Neural cell (in vitro differentiated cells): ENCODE data around the gene TMED8. TPM values are rescaled to one million over a fixed set of nuclear protein-coding genes. Genes with fewer than 3 reads are reported as not detected.

Source experiments
- H2AFZ ChIP-seq: fragments of 200-600, 300-800 bp; sonication (generic), shearing (Covaris generic); 2 replicates; pipeline ENCODE4 v1.6.0; 2014; ENCODE audit warnings: low read depth, mild to moderate bottlenecking, antibody characterized with exemption, low read length, moderate library complexity
- H3F3A ChIP-seq: fragments of 200-600 bp; shearing (Covaris generic); 2 replicates; pipeline ENCODE4 v1.6.1; 2016; ENCODE audit warnings: mild to moderate bottlenecking, moderate library complexity, mixed read lengths, antibody characterized with exemption, low read length; ENCODE audit not compliant: insufficient read depth, poor library complexity, severe bottlenecking
- H3K27ac ChIP-seq: fragments of 200-600, 300-800 bp; sonication (generic), shearing (Covaris generic); 2 replicates; pipeline ENCODE4 v1.5.1; 2014; ENCODE audit warnings: mild to moderate bottlenecking, low read length, moderate library complexity
- H3K27me3 ChIP-seq: fragments of 300-800, 200-600 bp; sonication (generic), shearing (Covaris generic); 2 replicates; pipeline ENCODE4 v1.6.0; 2014; ENCODE audit warnings: mild to moderate bottlenecking, low read depth, low read length, moderate library complexity; ENCODE audit not compliant: insufficient read depth
- H3K36me3 ChIP-seq: fragments of 300-800, 200-600 bp; sonication (generic), shearing (Covaris generic); 2 replicates; pipeline ENCODE4 v1.5.1; 2014; ENCODE audit warnings: mild to moderate bottlenecking, antibody characterized with exemption, low read length, moderate library complexity; ENCODE audit not compliant: insufficient read depth
- H3K4me2 ChIP-seq: fragments of 300-800, 200-600 bp; sonication (generic), shearing (Covaris generic); 2 replicates; pipeline ENCODE4 v1.6.0; 2014; ENCODE audit warnings: mild to moderate bottlenecking, low read length
- H3K4me3 ChIP-seq: fragments of 300-800, 200-600 bp; sonication (generic), shearing (Covaris generic); 2 replicates; pipeline ENCODE4 v1.5.1; 2014; ENCODE audit warnings: mild to moderate bottlenecking, low read length, moderate library complexity
- H3K79me2 ChIP-seq: fragments of 200-600 bp; shearing (Covaris generic); replicated peaks from 2 replicates; pipeline ENCODE4 v1.6.0; 2014; ENCODE audit warnings: mild to moderate bottlenecking, low read length, moderate library complexity; ENCODE audit not compliant: insufficient read depth
- H3K9ac ChIP-seq: fragments of 300-800, 200-600 bp; sonication (generic), shearing (Covaris generic); 2 replicates; pipeline ENCODE4 v1.6.1; 2016; ENCODE audit warnings: mild to moderate bottlenecking, low read length, mixed read lengths
- H3K9me2 ChIP-seq: fragments of 200-600 bp; shearing (Covaris generic); 2 replicates; pipeline ENCODE4 v1.6.1; 2016; ENCODE audit warnings: mild to moderate bottlenecking, low read length, mixed read lengths; ENCODE audit not compliant: insufficient read depth
- H3K9me3 ChIP-seq: fragments of 200-600, 300-800 bp; sonication (generic), shearing (Covaris generic); 2 replicates; pipeline ENCODE4 v1.6.1; 2016; ENCODE audit warnings: mild to moderate bottlenecking, mixed run types, low read length, moderate library complexity, mixed read lengths
- H4K20me1 ChIP-seq: fragments of 200-600 bp; shearing (Covaris generic); 2 replicates; pipeline ENCODE4 v1.6.1; 2016; ENCODE audit warnings: mild to moderate bottlenecking, mixed run types; ENCODE audit not compliant: insufficient read depth
- CTCF ChIP-seq: fragments of 450-650 bp; IDR thresholded peaks from 2 replicates; pipeline ENCODE4 v1.5.1; 2014; ENCODE audit warnings: antibody characterized with exemption, mild to moderate bottlenecking, moderate library complexity; ENCODE audit not compliant: poor library complexity, severe bottlenecking
- EP300 ChIP-seq: fragments of 450-650 bp; conservative IDR thresholded peaks from 2 replicates; pipeline ENCODE4 v1.6.1; 2014; ENCODE audit warnings: antibody characterized with exemption, mild to moderate bottlenecking, moderate library complexity; ENCODE audit not compliant: poor library complexity, severe bottlenecking
- EZH2 ChIP-seq: fragments of 200-600, 300-800 bp; shearing (Covaris generic), sonication (generic); IDR thresholded peaks from 2 replicates; pipeline ENCODE4 v1.6.1; 2014; ENCODE audit warnings: antibody characterized with exemption, low read length, borderline replicate concordance, mild to moderate bottlenecking; ENCODE audit not compliant: insufficient read depth, poor library complexity, severe bottlenecking
- MXI1 ChIP-seq: fragments of 450-650 bp; conservative IDR thresholded peaks from 2 replicates; pipeline ENCODE4 v1.6.1; 2014; ENCODE audit warnings: antibody characterized with exemption, mild to moderate bottlenecking; ENCODE audit not compliant: poor library complexity, severe bottlenecking
- POLR2AphosphoS5 ChIP-seq: IDR thresholded peaks from 2 replicates; pipeline ENCODE4 v1.6.1; 2012
- RAD21 ChIP-seq: fragments of 450-650 bp; conservative IDR thresholded peaks from 2 replicates; pipeline ENCODE4 v1.6.1; 2014; ENCODE audit warnings: antibody characterized with exemption, mild to moderate bottlenecking, moderate library complexity
- SMC3 ChIP-seq: fragments of 450-650 bp; conservative IDR thresholded peaks from 2 replicates; pipeline ENCODE4 v1.6.1; 2014; ENCODE audit warnings: antibody characterized with exemption, mild to moderate bottlenecking, moderate library complexity; ENCODE audit not compliant: poor library complexity
- TAF1 ChIP-seq: IDR thresholded peaks from 2 replicates; pipeline ENCODE4 v1.6.1; 2012; ENCODE audit warnings: low read depth
- polyA plus RNA-seq: library from polyadenylated mRNA; depleted of rRNA; stranded (reverse); fragments of >200 nt; gene quantifications from 2 replicates; pipeline ENCODE4 v1.2.3, GENCODE V29; 2014
- TF ChIP-seq, protein P1 (sequence below): IDR thresholded peaks from 2 replicates; pipeline ENCODE4 v1.6.1; 2012; ENCODE audit warnings: borderline replicate concordance

The TMED8 gene
- polyA plus RNA-seq, 1 donor from 2014 or later, result 16.5 TPM

DNA sequence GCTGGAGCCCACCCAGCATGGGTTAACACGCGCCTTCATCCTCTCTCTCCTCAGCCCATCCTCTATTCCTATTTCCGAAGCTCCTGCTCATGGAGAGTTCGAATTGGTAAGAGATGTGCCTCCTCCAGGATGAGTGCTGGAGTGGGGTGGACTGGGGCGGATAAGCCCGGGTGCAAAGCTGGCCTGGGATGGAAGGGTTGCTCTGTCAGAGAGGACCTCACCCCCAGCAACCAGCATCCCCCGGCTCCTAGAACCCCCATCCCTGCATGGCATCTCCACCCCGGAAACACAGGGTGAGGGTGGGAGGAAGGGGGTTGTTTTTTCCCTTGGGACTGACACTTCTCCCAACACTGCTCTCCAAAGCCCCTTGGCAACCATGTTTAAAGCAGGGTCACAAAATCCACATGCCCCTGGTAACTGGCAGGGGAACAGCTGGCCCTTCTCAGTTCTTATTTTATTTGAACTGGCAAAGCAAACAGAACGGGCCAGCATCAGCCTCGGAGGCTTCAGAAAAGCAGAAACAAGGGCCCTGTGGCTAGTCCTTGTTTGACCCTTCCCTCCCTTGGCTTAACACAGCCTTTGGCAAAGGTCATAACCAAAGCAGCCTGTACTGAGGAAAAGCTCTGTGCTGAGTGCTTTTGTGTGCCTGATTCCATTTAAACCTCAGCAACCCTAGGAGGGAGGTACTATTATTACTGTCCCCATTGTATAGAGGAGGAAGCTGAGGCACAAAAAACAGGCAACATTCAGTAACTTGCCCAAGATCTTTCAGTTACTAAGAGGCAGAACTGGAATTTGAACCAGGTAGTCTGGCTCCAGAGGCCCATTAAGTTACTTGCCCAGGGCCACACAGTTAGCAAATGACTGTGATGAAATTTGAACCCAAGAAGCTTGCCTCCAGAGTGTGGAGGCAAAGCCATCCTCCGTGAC lies 51.8 kb downstream of the TMED8 start:
- Histone ChIP-seq H3K27me3 (no peaks in the 10 kb centered on the region), H3K27ac (no peak overlapping the region), H3K79me2 (no peaks in the 10 kb centered on the region), H3K9ac (no peak overlapping the region), H3K9me3 (no peaks in the 10 kb centered on the region), H3K4me3 (no peak overlapping the region), H3F3A (no peaks in the 10 kb centered on the region), H3K9me2 (no peaks in the 10 kb centered on the region), H3K36me3 (no peaks in the 10 kb centered on the region), H2AFZ (no peak overlapping the region), H3K4me2 (no peak overlapping the region), H4K20me1 (no peaks in the 10 kb centered on the region)
- TF ChIP-seq SMC3 (no peak), EP300 (no peak), CTCF (no peak), TAF1 (no peak), EZH2 (no peak), MXI1 (no peak), POLR2AphosphoS5 (no peak), RAD21 (no peak)
- TF ChIP-seq, protein P1, sequence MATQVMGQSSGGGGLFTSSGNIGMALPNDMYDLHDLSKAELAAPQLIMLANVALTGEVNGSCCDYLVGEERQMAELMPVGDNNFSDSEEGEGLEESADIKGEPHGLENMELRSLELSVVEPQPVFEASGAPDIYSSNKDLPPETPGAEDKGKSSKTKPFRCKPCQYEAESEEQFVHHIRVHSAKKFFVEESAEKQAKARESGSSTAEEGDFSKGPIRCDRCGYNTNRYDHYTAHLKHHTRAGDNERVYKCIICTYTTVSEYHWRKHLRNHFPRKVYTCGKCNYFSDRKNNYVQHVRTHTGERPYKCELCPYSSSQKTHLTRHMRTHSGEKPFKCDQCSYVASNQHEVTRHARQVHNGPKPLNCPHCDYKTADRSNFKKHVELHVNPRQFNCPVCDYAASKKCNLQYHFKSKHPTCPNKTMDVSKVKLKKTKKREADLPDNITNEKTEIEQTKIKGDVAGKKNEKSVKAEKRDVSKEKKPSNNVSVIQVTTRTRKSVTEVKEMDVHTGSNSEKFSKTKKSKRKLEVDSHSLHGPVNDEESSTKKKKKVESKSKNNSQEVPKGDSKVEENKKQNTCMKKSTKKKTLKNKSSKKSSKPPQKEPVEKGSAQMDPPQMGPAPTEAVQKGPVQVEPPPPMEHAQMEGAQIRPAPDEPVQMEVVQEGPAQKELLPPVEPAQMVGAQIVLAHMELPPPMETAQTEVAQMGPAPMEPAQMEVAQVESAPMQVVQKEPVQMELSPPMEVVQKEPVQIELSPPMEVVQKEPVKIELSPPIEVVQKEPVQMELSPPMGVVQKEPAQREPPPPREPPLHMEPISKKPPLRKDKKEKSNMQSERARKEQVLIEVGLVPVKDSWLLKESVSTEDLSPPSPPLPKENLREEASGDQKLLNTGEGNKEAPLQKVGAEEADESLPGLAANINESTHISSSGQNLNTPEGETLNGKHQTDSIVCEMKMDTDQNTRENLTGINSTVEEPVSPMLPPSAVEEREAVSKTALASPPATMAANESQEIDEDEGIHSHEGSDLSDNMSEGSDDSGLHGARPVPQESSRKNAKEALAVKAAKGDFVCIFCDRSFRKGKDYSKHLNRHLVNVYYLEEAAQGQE, result no peak

DNA sequence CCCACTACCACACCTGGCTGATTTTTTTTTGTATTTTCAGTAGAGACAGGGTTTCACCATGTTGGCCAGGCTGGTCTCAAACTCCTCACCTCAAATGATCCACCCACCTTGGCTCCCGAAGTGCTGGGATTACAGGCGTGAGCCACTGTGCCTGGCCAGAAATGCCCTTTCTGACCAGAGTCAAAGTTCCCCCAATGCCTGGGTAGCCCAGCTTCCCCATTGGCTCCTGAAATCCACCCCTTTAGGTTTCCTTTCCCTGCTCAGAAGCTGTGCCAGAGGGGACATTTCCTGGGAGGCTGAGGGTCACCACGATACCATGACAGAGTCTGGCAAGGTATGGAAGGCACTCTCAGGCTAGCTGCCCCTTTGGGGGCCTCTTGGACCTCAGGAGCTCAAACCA lies 52.6 kb downstream of the TMED8 start:
- TF ChIP-seq CTCF (no peak), EP300 (no peak), EZH2 (no peak), POLR2AphosphoS5 (no peak), MXI1 (no peak), TAF1 (no peak), SMC3 (no peak), RAD21 (no peak)
- TF ChIP-seq, protein P1, result no peak
- Histone ChIP-seq H3K4me3 (no peak overlapping the region), H3K4me2 (no peak overlapping the region), H3K27ac (no peak overlapping the region), H3K9me3 (no peaks in the 10 kb centered on the region), H3K9ac (no peak overlapping the region), H3F3A (no peaks in the 10 kb centered on the region), H3K36me3 (no peaks in the 10 kb centered on the region), H3K9me2 (no peaks in the 10 kb centered on the region), H4K20me1 (no peaks in the 10 kb centered on the region), H3K27me3 (no peaks in the 10 kb centered on the region), H3K79me2 (no peaks in the 10 kb centered on the region), H2AFZ (no peak overlapping the region)
